Karpas-422 (cell line): ENCODE data around the gene RBM25. TPM values are rescaled to one million over a fixed set of nuclear protein-coding genes. Genes with fewer than 3 reads are reported as not detected.
"Not testable (repeated sequence)": the region's sequence is repeated elsewhere in the genome, so short reads cannot be mapped to it uniquely, and the experiment has no call there.

ENCODE experiments used
- DNase-seq: peaks from one replicate; pipeline ENCODE4 v3.0.0-alpha.2; 2015
- H2AFZ ChIP-seq: fragments of 200-600 bp; sonication (generic); 2 replicates; pipeline ENCODE4 v1.6.1; 2014; ENCODE audit warnings: antibody characterized with exemption, low read length, mixed read lengths
- H3K27ac ChIP-seq: fragments of 200-600 bp; sonication (generic); 2 replicates; pipeline ENCODE4 v1.5.1; 2014; ENCODE audit warnings: mild to moderate bottlenecking, low read length, moderate library complexity
- H3K27me3 ChIP-seq: fragments of 200-600 bp; sonication (generic); 2 replicates; pipeline ENCODE4 v1.6.1; 2014; ENCODE audit warnings: low read length, mixed read lengths
- H3K36me3 ChIP-seq: fragments of 200-600 bp; sonication (generic); 2 replicates; pipeline ENCODE4 v1.6.1; 2014; ENCODE audit warnings: low read length, mixed read lengths; ENCODE audit not compliant: insufficient read depth
- H3K4me1 ChIP-seq: fragments of 200-600 bp; sonication (generic); 2 replicates; pipeline ENCODE4 v1.6.1; 2014; ENCODE audit warnings: mild to moderate bottlenecking, low read length, mixed read lengths
- H3K4me2 ChIP-seq: fragments of 200-600 bp; sonication (generic); 2 replicates; pipeline ENCODE4 v1.6.1; 2014; ENCODE audit warnings: low read length, low read depth, mild to moderate bottlenecking; ENCODE audit not compliant: poor library complexity, severe bottlenecking
- H3K4me3 ChIP-seq: fragments of 200-600 bp; sonication (generic); 2 replicates; pipeline ENCODE4 v1.5.1; 2014; ENCODE audit warnings: mild to moderate bottlenecking, antibody characterized with exemption, low read length, mixed read lengths
- H3K79me2 ChIP-seq: fragments of 200-600 bp; sonication (generic); 2 replicates; pipeline ENCODE4 v1.6.1; 2014; ENCODE audit warnings: mild to moderate bottlenecking, low read length, mixed read lengths
- H3K9ac ChIP-seq: fragments of 200-600 bp; sonication (generic); 2 replicates; pipeline ENCODE4 v1.6.0; 2014; ENCODE audit warnings: low read length
- H3K9me2 ChIP-seq: fragments of 200-600 bp; sonication (generic), shearing (Covaris generic); replicated peaks from 2 replicates; pipeline ENCODE4 v1.6.0; 2014; ENCODE audit warnings: mild to moderate bottlenecking, low read length, moderate library complexity; ENCODE audit not compliant: insufficient read depth
- H3K9me3 ChIP-seq: fragments of 300-700, 200-600 bp; sonication (generic); 2 replicates; pipeline ENCODE4 v1.6.1; 2014; ENCODE audit warnings: low read length, mixed read lengths
- H4K20me1 ChIP-seq: fragments of 200-600 bp; sonication (generic); 2 replicates; pipeline ENCODE4 v1.6.1; 2014; ENCODE audit warnings: mild to moderate bottlenecking, antibody characterized with exemption, low read length, low read depth; ENCODE audit not compliant: insufficient read depth
- total RNA-seq: library from RNA; depleted of rRNA; stranded (reverse); fragments of >200 nt; shearing (Covaris generic); gene quantifications from 2 replicates; pipeline ENCODE4 v1.2.3, GENCODE V29; 2014; ENCODE audit warnings: low replicate concordance; rRNA removed

Gene RBM25
- total RNA-seq: 89.0 and 129 TPM in 2 replicates

DNA sequence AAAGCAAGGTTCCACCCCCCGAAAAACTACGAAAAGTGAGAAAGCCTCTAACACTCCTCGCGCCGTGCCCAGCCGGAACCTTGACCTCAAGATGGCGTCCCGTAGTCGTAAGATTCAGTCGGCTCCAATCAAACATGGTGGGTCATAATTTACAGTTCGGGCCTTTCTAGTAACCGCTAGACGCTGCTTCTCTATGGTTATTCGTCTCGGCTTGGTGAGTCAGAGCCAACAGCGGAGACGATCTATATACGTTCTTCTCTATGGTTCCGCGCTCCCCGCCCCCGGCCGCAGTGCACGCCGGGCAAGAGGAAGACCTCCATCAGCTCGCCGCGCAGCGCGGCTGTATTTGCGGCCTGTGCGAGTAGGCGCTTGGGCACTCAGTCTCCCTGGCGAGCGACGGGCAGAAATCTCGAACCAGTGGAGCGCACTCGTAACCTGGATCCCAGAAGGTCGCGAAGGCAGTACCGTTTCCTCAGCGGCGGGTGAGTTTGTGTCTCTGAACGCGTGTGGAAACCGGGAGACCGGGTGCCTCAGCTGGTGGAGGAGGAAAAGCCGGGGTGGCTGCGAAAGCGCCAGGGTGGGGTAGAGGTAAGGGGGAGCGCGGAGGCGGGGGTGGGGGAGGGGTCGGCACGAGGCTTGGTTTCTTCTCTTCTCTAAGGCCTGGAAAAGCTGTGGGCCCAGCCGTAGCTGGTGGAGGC lies at the start of gene RBM25:
TSS of gene RBM25 (plus strand) at position 311 of the 698 bp plus-strand sequence. CDS start 13,108 bp downstream, outside the sequence.
- H3K4me1 ChIP-seq: peaks cover 33% of the 10 kb centered on the region
- peak within 1 kb of the TSS; percentile 78 for H3K4me3 ChIP-seq
- H3K27ac ChIP-seq: peak within 1 kb of the TSS; percentile 77
- no peaks in the 10 kb centered on the region for H3K9me3 ChIP-seq
- peak within 1 kb of the TSS; percentile 84 for H3K9ac ChIP-seq
- H3K27me3 ChIP-seq: no peaks in the 10 kb centered on the region
- H3K79me2 ChIP-seq: peaks cover 50% of the 10 kb centered on the region
- no peaks in the 10 kb centered on the region for H3K9me2 ChIP-seq
- peaks cover 38% of the 10 kb centered on the region for H4K20me1 ChIP-seq
- H3K36me3 ChIP-seq: peaks cover 31% of the 10 kb centered on the region
- DNase-seq: peak; percentile 100
- H3K4me2 ChIP-seq: peak within 1 kb of the TSS; percentile 86
- peak within 1 kb of the TSS; percentile 59 for H2AFZ ChIP-seq

DNA sequence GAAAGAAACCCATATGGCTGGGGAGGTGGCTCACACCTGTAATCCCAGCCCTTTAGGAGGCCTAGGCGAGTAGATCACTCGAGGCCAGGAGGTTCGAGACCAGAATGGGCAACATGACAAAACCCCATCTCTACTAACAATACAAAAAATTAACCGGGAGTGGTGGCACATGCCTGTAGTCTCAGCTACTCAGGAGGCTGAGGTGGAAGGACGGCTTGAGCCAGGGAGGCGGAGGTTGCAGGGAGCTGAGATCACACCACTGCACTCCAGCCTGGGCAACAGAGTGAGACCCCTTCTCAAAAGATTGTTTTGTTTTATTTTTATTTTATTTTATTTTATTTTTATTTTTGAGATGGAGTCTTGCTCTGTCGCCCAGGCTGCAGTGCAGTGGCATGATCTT lies 47.1 kb upstream of the RBM25 start:
- H3K36me3 ChIP-seq, H3K4me1 ChIP-seq, H3K27ac ChIP-seq, H3K27me3 ChIP-seq, H3K4me2 ChIP-seq, H3K4me3 ChIP-seq, H3K9ac ChIP-seq, DNase-seq, H3K9me3 ChIP-seq, H3K9me2 ChIP-seq, H2AFZ ChIP-seq, H4K20me1 ChIP-seq: not testable (repeated sequence)
- H3K79me2 ChIP-seq: peaks cover 29% of the 10 kb centered on the region

GRCh38 chr14:73014105-73014504 lies 44.2 kb upstream of the RBM25 start:
- Histone ChIP-seq H3K27ac (no peak overlapping the region), H3K79me2 (peaks cover 24% of the 10 kb centered on the region), H3K9me2 (no peaks in the 10 kb centered on the region), H3K9ac (no peak overlapping the region), H3K4me3 (no peak overlapping the region), H3K27me3 (no peaks in the 10 kb centered on the region), H3K4me1 (no peaks in the 10 kb centered on the region), H3K36me3 (peaks cover 2% of the 10 kb centered on the region; the same call in 1 of the 2 replicates), H3K4me2 (no peak overlapping the region), H3K9me3 (no peaks in the 10 kb centered on the region), H4K20me1 (no peaks in the 10 kb centered on the region), H2AFZ (no peak overlapping the region)
- DNase-seq: no peak

GRCh38 chr14:73015552-73015951 lies 42.8 kb upstream of the RBM25 start:
- H3K27me3 ChIP-seq, H3K27ac ChIP-seq, H2AFZ ChIP-seq, H3K4me2 ChIP-seq, H3K9ac ChIP-seq, H3K9me3 ChIP-seq, DNase-seq, H3K4me1 ChIP-seq, H3K9me2 ChIP-seq, H3K4me3 ChIP-seq, H4K20me1 ChIP-seq, H3K36me3 ChIP-seq: not testable (repeated sequence)
- peaks cover 23% of the 10 kb centered on the region for H3K79me2 ChIP-seq

DNA sequence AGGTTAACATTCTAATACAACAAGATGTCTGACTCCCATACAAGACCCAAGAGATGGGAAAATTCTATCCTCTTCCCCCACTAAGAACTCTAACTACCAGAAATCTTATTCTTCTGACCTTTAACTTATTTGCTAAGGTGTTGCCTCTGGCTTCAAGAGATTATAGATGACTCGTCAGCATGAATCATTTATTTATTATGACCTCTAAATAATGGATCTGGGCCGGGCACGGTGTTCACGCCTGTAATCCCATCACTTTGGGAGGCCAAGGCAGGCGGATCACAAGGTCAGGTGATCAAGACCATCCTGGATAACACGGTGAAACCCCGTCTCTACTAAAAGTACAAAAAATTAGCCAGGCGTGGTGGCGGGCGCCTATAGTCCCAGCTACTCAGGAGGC lies 42.3 kb upstream of the RBM25 start:
- not testable (repeated sequence) for H4K20me1 ChIP-seq, H3K4me3 ChIP-seq, H3K4me2 ChIP-seq, H3K9me2 ChIP-seq, H3K36me3 ChIP-seq, H3K9me3 ChIP-seq, H3K4me1 ChIP-seq, DNase-seq, H3K27ac ChIP-seq, H3K27me3 ChIP-seq, H3K9ac ChIP-seq, H2AFZ ChIP-seq
- H3K79me2 ChIP-seq: peaks cover 25% of the 10 kb centered on the region

DNA sequence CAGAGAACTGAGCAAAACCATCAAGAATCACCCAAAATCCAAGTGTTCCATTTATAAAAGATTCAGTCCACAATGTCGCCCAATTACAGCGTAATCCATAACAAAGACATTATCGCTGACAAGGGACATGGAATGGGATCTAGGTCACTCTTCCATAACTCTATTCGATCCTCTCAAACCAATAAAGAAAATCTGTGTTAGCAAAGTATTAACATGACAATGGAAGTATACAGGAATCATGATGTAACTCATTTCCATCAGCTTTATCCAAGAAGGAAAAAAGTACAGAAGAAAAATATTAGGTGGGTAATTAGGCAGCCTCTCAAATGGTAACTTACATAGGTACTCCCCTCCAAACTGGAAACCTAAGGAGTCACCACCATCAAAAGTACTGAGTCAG lies 36.3 kb upstream of the RBM25 start:
- Histone ChIP-seq H3K27me3 (no peaks in the 10 kb centered on the region), H4K20me1 (no peaks in the 10 kb centered on the region), H3K9me2 (no peaks in the 10 kb centered on the region), H2AFZ (no peak overlapping the region), H3K4me3 (no peak overlapping the region), H3K79me2 (peaks cover 56% of the 10 kb centered on the region), H3K27ac (no peak overlapping the region), H3K9me3 (no peaks in the 10 kb centered on the region), H3K9ac (no peak overlapping the region), H3K4me2 (no peak overlapping the region), H3K36me3 (peaks cover 10% of the 10 kb centered on the region), H3K4me1 (peaks cover 20% of the 10 kb centered on the region)
- no peak for DNase-seq

DNA sequence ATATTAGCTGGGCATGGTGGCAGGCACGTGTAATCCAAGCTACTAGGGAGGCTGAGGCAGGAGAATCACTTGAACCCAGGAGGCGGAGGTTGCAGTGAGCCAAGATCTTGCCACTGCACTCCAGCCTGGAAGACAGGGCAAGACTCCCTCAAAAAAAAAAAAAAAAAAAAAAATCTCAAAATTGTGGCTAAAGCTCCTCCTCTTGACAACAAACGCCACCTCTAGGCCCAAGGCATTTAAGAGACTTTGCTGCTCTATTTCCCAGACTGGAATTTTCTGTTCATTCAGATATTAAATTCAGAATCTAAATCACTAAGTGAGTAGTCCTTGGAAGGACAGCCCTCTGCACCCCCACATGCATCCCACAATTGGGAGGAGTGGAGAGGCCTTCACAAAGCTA lies 32.8 kb upstream of the RBM25 start:
- Histone ChIP-seq H2AFZ (no peak overlapping the region), H3K27me3 (no peaks in the 10 kb centered on the region), H3K9ac (peak overlapping the region; percentile 74), H3K79me2 (peaks cover 43% of the 10 kb centered on the region), H4K20me1 (no peaks in the 10 kb centered on the region), H3K36me3 (peaks cover 10% of the 10 kb centered on the region), H3K4me1 (peaks cover 26% of the 10 kb centered on the region), H3K4me3 (peak overlapping the region; percentile 94), H3K27ac (no peak overlapping the region), H3K9me3 (no peaks in the 10 kb centered on the region), H3K4me2 (peak overlapping the region; percentile 76), H3K9me2 (no peaks in the 10 kb centered on the region)
- DNase-seq: peak; percentile 54

DNA sequence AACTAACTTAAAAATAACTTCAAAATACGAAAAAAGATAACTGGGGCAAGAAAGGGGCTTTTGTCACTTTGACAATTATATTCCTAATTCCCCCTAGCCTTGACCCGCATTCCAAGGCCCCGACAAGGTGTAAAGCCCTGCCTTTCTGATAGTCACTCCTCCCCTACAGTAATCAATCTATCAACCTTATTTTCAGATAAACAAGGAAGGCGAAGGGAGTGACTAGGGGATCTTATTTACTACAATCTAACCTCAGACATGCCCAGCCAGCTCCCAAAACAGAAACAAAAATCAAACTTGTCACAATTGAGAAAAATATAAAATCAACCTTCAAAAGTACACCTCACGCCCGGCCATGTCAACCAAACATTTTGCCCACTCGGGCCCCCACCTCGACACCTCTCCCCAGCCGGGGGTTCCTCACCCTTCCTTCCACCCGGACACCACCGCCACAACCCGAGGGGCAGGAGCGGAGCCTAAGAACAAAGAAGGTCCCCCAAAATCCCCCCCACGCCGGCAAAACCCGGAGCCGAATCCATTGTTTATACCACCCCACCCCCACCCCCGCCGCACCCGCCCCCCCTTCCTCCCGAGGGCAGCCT lies 32.0 kb upstream of the RBM25 start:
- H3K9ac ChIP-seq: peak overlapping the region; percentile 74
- H3K79me2 ChIP-seq: peaks cover 40% of the 10 kb centered on the region
- H3K9me2 ChIP-seq: no peaks in the 10 kb centered on the region
- no peaks in the 10 kb centered on the region for H3K27me3 ChIP-seq
- H3K9me3 ChIP-seq: no peaks in the 10 kb centered on the region
- peaks cover 26% of the 10 kb centered on the region for H3K4me1 ChIP-seq
- no peaks in the 10 kb centered on the region for H4K20me1 ChIP-seq
- H3K4me2 ChIP-seq: peak overlapping the region; percentile 76
- peak overlapping the region; percentile 94 for H3K4me3 ChIP-seq
- H2AFZ ChIP-seq: no peak overlapping the region
- H3K36me3 ChIP-seq: peaks cover 10% of the 10 kb centered on the region
- no peak for DNase-seq
- no peak overlapping the region for H3K27ac ChIP-seq
